ENCODE data around the gene DCLK2.

GRCh38 chr4:150230561-150230960, 152.3 kb downstream of the DCLK2 start:
- TF ChIP-seq POLR2A (IDR thresholded peaks at IDR 0.05) (no peak), CTCF (IDR thresholded peaks at IDR 0.05) (no peak), POLR2AphosphoS5 (IDR thresholded peaks at IDR 0.05) (no peak)

All from upper lobe of left lung (tissue), 4 donors.